Activated naive CD4-positive, alpha-beta T cell treated with anti-CD3 and anti-CD28 coated beads, Interleukin-2, amount 10 ng/mL, durations not matched to agents 7 days and 5 days (primary cell): Measurements from ENCODE around the gene PRXL2A.
"Not testable (repeated sequence)": the region's sequence is repeated elsewhere in the genome, so short reads cannot be mapped to it uniquely, and the experiment has no call there.

Experiments used
- CTCF ChIA-PET: fragments of 350-600 bp; sonication (Branson Sonifier 250); formaldehyde crosslinking; loops from one replicate; lab custom pipeline; 2021; ENCODE audit warnings: antibody characterized with exemption; lab: Charles Lee
- DNase-seq: peaks from one replicate; pipeline ENCODE4 v3.0.0-alpha.2; 2020
- H3K27ac Mint-ChIP-seq: one replicate; pipeline ENCODE4 v1.8.0; 2021; ENCODE audit warnings: mild to moderate bottlenecking, moderate library complexity, mixed read lengths
- H3K27me3 Mint-ChIP-seq: one replicate; pipeline ENCODE4 v1.8.0; 2021; ENCODE audit warnings: mild to moderate bottlenecking, mixed read lengths
- H3K36me3 Mint-ChIP-seq: one replicate; pipeline ENCODE4 v1.8.0; 2021; ENCODE audit warnings: mixed read lengths
- H3K4me1 Mint-ChIP-seq: one replicate; pipeline ENCODE4 v1.8.0; 2021; ENCODE audit warnings: mixed read lengths
- H3K4me3 Mint-ChIP-seq: one replicate; pipeline ENCODE4 v1.8.0; 2021; ENCODE audit warnings: mild to moderate bottlenecking, moderate library complexity, mixed read lengths
- H3K9me3 Mint-ChIP-seq: one replicate; pipeline ENCODE4 v1.8.0; 2021; ENCODE audit warnings: mixed read lengths

PRXL2A gene

DNA sequence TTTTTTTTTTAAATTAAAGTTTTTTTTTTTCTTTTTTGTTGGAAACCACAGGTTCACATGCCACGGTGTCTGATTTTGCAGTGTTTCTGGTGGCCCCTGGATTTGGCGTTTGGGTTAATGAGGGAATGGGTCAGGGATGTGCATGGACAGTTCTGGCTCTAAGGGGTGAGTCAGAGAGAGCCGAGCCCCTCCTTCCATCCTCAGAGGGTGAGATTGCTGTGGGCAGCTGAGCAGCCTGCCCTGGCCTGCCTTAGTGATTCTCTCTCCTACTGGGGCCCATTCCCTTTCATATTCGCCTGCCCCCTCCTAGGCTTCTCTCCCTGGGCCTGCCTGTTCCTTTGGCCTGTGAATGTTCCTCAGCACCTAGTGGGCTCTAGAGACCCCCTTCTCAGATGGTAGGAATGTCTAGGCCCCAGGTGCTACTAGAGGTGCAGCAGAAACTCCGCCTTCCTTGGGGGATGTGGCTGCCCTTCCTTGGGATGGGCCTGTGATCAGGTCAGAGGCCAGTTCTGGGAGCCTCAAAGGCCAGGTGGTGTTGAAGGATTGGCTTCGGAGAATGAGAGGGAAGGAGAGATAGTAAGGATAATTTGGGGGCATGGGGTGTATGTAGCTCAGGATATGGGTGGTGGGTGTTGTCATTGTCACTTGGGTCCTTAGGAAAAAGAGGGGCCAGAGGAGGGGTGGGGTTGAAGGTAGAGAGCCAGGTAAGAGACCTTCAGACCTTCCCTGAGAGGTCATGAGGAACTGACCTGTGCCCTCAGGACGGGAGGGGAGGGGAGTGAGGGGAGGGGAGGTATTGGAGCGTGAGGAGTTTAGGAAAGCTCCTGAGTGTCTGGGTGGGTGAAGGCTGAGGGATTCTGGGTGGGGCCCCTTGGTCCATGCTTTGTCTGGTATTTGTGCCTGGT lies 65.6 kb downstream of the PRXL2A start:
- H3K27ac Mint-ChIP-seq: peak overlapping the region; percentile 85
- CTCF ChIA-PET: interaction anchor here (1.2 to 39.3 kb wide), 2 partner anchors 17 to 32 kb away, joined by 5 to 986 read pairs; no protein-coding TSS in a partner anchor
- H3K36me3 Mint-ChIP-seq: peaks cover 78% of the 10 kb centered on the region
- H3K4me1 Mint-ChIP-seq: peaks cover 85% of the 10 kb centered on the region
- no peak for DNase-seq
- H3K27me3 Mint-ChIP-seq: no peaks in the 10 kb centered on the region
- peaks cover 8% of the 10 kb centered on the region for H3K9me3 Mint-ChIP-seq
- H3K4me3 Mint-ChIP-seq: no peak overlapping the region

DNA sequence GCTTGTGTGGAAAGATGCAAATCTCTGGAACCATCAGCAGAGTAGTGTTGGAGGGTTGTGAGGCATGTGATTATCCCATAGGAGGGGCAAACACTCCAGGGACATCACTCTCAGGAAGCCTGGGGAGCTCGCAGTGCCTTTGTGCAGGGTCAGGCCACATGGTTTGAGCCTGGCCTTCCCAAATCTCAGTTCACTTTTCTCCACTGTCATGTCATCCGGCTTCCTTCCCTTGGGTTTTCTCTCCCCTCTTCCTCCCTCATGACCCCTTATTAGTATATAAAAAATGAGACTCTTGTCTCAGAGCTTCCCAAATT lies 66.2 kb downstream of the PRXL2A start:
- no peaks in the 10 kb centered on the region for H3K27me3 Mint-ChIP-seq
- H3K36me3 Mint-ChIP-seq: peaks cover 74% of the 10 kb centered on the region
- CTCF ChIA-PET: interaction anchor here (0.6 to 39.3 kb wide), 3 partner anchors 18 to 32 kb away, joined by 3 to 986 read pairs (median 5); no protein-coding TSS in a partner anchor
- no peak overlapping the region for H3K4me3 Mint-ChIP-seq
- H3K27ac Mint-ChIP-seq: peak overlapping the region; percentile 85
- H3K4me1 Mint-ChIP-seq: peaks cover 79% of the 10 kb centered on the region
- DNase-seq: no peak
- peaks cover 8% of the 10 kb centered on the region for H3K9me3 Mint-ChIP-seq

DNA sequence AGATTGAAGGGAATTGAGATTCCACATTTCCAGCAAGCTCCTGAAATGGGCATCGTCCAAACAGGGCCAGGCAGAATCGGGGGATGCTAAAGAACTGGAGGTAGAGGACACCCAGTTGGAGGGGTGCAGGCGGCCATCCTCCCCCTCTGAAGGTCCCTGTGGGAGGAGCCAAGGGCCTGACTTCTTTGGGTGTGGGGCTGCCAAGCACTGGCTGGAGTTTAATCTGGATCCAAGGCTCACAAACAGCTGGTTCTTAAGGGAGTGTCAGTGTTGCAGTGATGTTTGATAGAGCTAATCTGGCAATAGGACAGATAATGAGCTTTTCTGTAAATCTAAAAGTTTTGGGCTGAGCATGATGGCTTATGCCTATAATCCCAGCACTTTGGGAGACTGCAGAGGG lies 66.6 kb downstream of the PRXL2A start:
- no peak overlapping the region for H3K4me3 Mint-ChIP-seq
- peaks cover 76% of the 10 kb centered on the region for H3K4me1 Mint-ChIP-seq
- CTCF ChIA-PET: interaction anchor here (0.6 to 39.3 kb wide), 3 partner anchors 18 to 31 kb away, joined by 3 to 986 read pairs (median 5); no protein-coding TSS in a partner anchor
- no peak for DNase-seq
- peaks cover 8% of the 10 kb centered on the region for H3K9me3 Mint-ChIP-seq
- peak overlapping the region; percentile 29 for H3K27ac Mint-ChIP-seq
- H3K36me3 Mint-ChIP-seq: peaks cover 73% of the 10 kb centered on the region
- H3K27me3 Mint-ChIP-seq: no peaks in the 10 kb centered on the region

DNA sequence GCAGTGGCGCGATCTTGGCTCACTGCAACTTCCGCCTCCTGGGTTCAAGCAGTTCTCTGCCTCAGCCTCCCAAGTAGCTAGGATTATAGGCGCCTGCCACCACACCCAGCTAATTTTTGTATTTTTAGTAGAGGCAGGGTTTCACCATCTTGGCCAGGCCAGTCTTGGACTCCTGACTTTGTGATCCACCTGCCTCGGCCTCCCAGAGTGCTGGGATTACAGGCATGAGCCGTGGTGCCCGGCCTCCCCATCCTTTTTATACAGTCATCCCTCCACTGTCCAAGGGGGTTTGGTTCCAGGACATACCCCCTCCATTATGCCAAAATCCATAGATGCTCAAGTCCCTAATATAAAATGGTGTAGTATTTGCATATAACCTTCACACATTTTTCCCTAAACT lies 67.3 kb downstream of the PRXL2A start:
- H3K4me3 Mint-ChIP-seq, DNase-seq, H3K27me3 Mint-ChIP-seq, H3K9me3 Mint-ChIP-seq: not testable (repeated sequence)
- H3K4me1 Mint-ChIP-seq: peaks cover 75% of the 10 kb centered on the region
- CTCF ChIA-PET: interaction anchor here (1.2 to 39.3 kb wide), 2 partner anchors 19 to 30 kb away, joined by 5 to 986 read pairs; no protein-coding TSS in a partner anchor
- H3K27ac Mint-ChIP-seq: peak overlapping the region; percentile 52
- H3K36me3 Mint-ChIP-seq: peaks cover 75% of the 10 kb centered on the region

DNA sequence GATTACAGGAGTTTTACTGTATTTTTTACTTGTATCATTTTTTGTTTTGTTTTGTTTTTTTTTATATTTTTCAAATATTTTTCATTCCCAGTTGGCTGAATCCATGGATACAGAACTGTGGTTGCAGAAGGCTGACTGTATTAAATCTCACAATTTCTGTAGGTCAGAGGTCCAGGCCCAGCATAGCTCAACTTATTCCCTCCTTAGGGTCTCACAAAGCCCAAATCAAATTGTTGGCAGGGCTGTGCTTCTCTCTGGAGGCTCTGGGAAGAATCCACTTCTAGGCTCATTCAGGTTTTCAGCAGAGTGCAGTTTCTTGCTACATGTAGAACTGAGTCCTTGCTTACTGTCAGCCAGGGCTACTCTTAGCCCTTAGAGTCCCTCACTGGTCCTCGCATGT lies 68.3 kb downstream of the PRXL2A start:
- Mint-ChIP-seq H3K4me1 (peaks cover 74% of the 10 kb centered on the region), H3K9me3 (peaks cover 8% of the 10 kb centered on the region), H3K27ac (peak overlapping the region; percentile 65), H3K4me3 (no peak overlapping the region), H3K27me3 (no peaks in the 10 kb centered on the region), H3K36me3 (peaks cover 73% of the 10 kb centered on the region)
- CTCF ChIA-PET: interaction anchor here (39.3 kb wide), 1 partner anchor 29 kb away, joined by 986 read pairs; no protein-coding TSS in a partner anchor
- DNase-seq: no peak

DNA sequence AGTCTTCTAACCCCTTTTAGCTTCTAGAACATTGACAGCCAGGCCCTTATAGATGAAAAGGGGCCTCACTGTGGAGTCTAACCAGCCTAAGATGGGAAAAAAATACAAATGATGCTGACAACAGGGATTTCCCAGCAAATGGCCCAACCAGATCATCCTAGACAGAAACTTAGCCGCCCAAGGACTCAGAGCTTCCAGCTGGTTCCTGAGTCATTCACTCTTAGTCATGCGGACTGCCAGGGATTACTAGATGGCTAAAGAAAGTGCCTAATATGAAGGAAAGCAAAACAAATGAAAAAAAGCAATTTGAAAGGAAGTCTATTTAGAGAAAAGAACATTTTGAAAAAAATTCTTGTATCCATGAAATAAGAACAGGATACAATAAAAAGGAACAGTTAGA lies 69.5 kb downstream of the PRXL2A start:
- peak overlapping the region; percentile 17 for H3K27ac Mint-ChIP-seq
- H3K9me3 Mint-ChIP-seq: peaks cover 8% of the 10 kb centered on the region
- DNase-seq: no peak
- H3K4me3 Mint-ChIP-seq: no peak overlapping the region
- H3K36me3 Mint-ChIP-seq: peaks cover 69% of the 10 kb centered on the region
- H3K4me1 Mint-ChIP-seq: peaks cover 71% of the 10 kb centered on the region
- CTCF ChIA-PET: interaction anchor here (1.3 to 39.3 kb wide), 2 partner anchors 10 to 28 kb away, joined by 4 to 986 read pairs; no protein-coding TSS in a partner anchor
- H3K27me3 Mint-ChIP-seq: no peaks in the 10 kb centered on the region

DNA sequence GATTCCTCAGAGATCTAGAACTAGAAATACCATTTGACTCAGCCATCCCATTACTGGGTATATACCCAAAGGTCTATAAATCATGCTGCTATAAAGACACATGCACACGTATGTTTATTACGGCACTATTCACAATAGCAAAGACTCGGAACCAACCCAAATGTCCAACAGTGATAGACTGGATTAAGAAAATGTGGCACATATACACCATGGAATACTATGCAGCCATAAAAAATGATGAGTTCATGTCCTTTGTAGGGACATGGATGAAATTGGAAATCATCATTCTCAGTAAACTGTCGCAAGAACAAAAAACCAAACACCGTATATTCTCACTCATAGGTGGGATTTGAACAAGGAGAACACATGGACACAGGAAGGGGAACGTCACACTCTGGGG lies 72.0 kb downstream of the PRXL2A start:
- DNase-seq, H3K9me3 Mint-ChIP-seq, CTCF ChIA-PET, H3K4me3 Mint-ChIP-seq, H3K27me3 Mint-ChIP-seq: not testable (repeated sequence)
- Mint-ChIP-seq H3K36me3 (peaks cover 67% of the 10 kb centered on the region), H3K4me1 (peaks cover 72% of the 10 kb centered on the region), H3K27ac (peak overlapping the region; percentile 7)

DNA sequence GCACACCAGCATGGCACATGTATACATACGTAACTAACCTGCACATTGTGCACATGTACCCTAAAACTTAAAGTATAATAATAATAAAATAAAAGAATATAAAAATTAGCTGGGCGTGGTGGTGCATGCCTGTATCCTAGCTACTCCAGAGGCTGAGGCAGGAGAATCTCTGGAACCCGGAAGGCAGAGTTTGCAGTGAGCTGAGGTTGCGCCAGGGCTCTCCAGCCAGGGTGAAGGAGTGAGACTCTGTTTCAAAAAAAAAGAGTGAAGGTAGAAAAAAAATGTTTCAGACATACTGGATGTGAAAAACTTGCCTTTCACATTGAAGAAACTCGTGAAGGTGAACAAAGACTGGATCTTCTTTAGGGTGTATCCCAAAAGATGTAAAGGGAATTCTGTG lies 72.5 kb downstream of the PRXL2A start:
- H3K4me1 Mint-ChIP-seq: peaks cover 73% of the 10 kb centered on the region
- H3K27ac Mint-ChIP-seq: no peak overlapping the region
- CTCF ChIA-PET: interaction anchor here (0.7 kb wide), 1 partner anchor 10 kb away, joined by 3 read pairs; no protein-coding TSS in a partner anchor
- no peak overlapping the region for H3K4me3 Mint-ChIP-seq
- no peaks in the 10 kb centered on the region for H3K27me3 Mint-ChIP-seq
- H3K36me3 Mint-ChIP-seq: peaks cover 67% of the 10 kb centered on the region
- DNase-seq: no peak
- peaks cover 8% of the 10 kb centered on the region for H3K9me3 Mint-ChIP-seq

DNA sequence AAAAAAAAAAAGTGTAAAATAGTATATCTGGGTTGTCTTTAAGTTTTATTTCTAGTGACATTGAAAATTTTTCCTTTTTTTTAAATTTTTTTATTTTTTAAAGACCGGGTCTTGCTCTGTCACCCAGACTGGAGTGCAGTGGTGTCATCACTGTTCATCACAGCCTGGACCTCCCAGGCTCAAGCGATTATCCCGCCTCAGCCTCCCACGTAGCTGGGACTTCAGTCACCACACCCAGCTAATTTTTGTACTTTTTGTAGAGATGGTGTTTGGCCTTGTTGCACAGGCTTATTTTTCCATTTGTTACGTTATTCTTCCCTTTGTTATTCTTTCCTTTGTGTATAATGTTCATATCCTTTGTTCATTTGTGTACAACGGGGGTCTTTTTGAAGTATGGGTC lies 75.9 kb downstream of the PRXL2A start:
- Mint-ChIP-seq H3K27ac (peak overlapping the region; percentile 95), H3K36me3 (peaks cover 61% of the 10 kb centered on the region), H3K9me3 (no peaks in the 10 kb centered on the region), H3K27me3 (no peaks in the 10 kb centered on the region), H3K4me1 (peaks cover 86% of the 10 kb centered on the region), H3K4me3 (peak overlapping the region; percentile 64)
- no peak for DNase-seq
- CTCF ChIA-PET: interaction anchor here (0.6 to 2.6 kb wide), 6 partner anchors 9 to 218 kb away, joined by 3 to 11 read pairs (median 4); no protein-coding TSS in a partner anchor

DNA sequence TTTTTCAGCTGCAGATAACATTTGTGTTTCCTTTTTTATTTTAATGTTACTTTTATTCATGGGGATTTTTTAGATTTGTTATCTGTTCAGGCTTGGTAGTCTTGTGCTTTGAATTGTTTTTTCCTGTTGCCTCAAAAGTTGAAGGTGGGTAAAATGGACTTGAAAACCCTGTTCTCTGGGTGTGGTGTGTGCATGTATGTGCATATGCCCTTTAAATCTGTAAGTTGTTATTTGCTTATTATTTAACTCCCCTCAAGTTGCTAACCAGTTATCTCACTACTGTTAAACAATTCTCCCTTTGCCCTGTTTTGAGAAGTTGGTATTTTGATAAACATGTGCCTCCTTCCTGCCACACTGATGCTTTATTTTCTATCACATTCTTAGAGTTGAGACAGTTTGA lies 76.3 kb downstream of the PRXL2A start:
- CTCF ChIA-PET: interaction anchor here (0.7 to 2.6 kb wide), 8 partner anchors 9 to 178 kb away, joined by 3 to 11 read pairs (median 4); no protein-coding TSS in a partner anchor
- no peak for DNase-seq
- Mint-ChIP-seq H3K4me1 (peaks cover 90% of the 10 kb centered on the region), H3K27ac (peak overlapping the region; percentile 95), H3K27me3 (no peaks in the 10 kb centered on the region), H3K36me3 (peaks cover 62% of the 10 kb centered on the region), H3K9me3 (no peaks in the 10 kb centered on the region), H3K4me3 (peak overlapping the region; percentile 64)

DNA sequence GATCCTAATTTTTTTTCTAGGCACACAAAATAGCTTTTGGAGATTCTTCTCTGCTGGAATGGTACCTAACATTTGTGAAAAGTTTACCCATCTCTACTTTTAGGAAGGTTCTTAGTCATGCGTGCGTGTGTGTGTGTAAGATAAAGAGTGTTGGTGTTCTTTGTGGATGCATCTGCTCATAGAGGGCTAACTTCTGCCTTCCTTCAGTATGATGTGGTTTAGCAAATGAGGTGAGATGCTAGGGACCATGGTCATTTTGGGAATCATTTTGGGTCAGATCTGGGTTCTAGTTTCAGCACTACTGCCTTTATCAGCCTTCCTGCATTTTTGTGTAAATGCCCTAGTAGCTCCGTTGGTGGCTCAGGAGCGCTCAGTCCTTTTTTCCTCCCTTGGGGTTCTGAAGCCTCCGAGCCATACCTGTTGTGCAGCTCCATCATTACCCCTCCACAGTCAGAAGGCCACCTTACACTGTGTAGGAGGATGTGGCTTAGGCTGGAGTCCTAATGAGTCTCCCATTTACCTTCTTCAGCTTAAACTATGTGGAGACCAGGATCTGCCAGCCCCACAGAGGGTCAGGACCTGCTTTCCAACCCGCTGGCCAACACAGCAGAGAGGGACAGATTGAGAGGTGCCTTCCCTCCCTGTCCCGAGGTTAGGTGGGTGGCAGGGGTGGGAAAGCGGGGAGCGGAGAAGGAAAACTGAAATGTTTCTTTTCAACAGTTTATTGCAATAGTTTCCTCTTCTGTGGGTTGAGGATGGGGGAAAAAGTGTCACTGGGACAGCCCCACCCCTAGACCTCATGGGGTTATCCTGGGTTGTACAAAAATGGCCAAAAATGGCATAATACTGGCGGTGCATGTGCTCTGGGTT lies 77.0 kb downstream of the PRXL2A start:
- CTCF ChIA-PET: interaction anchor here (0.7 to 2.6 kb wide), 9 partner anchors 8 to 178 kb away, joined by 3 to 11 read pairs (median 4); no protein-coding TSS in a partner anchor
- Mint-ChIP-seq H3K9me3 (no peaks in the 10 kb centered on the region), H3K4me1 (peaks cover 94% of the 10 kb centered on the region), H3K36me3 (peaks cover 64% of the 10 kb centered on the region), H3K27ac (peak overlapping the region; percentile 95), H3K4me3 (peak overlapping the region; percentile 64), H3K27me3 (no peaks in the 10 kb centered on the region)
- DNase-seq: no peak

DNA sequence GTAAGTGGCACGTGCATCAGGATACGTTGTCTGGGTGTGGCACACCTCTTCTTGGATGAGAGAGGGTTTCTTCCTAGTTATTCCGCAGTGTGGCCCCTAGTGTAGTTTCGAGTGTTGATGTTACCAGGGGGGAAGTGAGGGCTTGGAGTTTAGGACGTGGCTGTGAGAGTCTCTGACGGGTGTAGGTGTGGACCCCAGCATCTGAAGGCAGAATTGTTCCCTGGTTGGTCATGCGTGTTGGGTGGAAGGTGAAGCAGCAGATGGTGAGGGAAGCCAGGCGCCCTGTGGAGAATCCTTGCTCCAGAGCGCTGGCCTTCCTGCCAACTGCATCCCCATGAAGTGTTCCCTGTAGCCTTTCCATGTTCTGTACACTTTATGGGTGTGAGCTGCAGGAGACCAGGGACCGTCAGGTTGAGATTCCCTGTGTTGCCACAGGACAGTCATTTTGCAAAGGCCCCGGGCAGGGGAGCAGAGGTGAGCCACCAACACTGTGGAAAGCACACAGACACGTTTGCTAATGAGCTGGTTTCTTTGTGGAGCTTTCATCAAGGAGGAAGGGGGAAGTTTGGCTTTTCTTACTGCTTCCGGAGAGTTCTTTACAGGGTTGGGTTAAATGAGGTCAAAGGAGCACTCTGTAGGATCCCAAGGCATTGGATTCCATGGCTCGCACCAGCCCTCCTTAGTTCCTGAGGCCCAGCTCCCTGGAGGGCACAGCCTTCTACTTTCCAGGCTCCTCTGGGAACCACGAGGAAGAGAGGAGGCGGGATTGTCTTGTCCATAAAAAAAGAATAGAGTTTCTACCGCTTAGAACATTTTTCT lies 77.8 kb downstream of the PRXL2A start:
- DNase-seq: no peak
- H3K4me1 Mint-ChIP-seq: peaks cover 95% of the 10 kb centered on the region
- H3K9me3 Mint-ChIP-seq: no peaks in the 10 kb centered on the region
- H3K36me3 Mint-ChIP-seq: peaks cover 65% of the 10 kb centered on the region
- CTCF ChIA-PET: interaction anchor here (0.7 to 4.5 kb wide), 10 partner anchors 13 to 177 kb away, joined by 3 to 36 read pairs (median 4); no protein-coding TSS in a partner anchor
- peak overlapping the region; percentile 64 for H3K4me3 Mint-ChIP-seq
- peak overlapping the region; percentile 95 for H3K27ac Mint-ChIP-seq
- H3K27me3 Mint-ChIP-seq: no peaks in the 10 kb centered on the region
